Panc1 (cell line): Measurements from ENCODE around the gene FAM50A. TPM values are rescaled to one million over a fixed set of nuclear protein-coding genes. Genes with fewer than 3 reads are reported as not detected.
"Not testable (repeated sequence)": the region's sequence is repeated elsewhere in the genome, so short reads cannot be mapped to it uniquely, and the experiment has no call there.

Source experiments
- ATAC-seq: fragments of 200-7000 bp; cut with Tn5 transposase; 2 replicates; pipeline ENCODE4 v1.9.1; 2020; ENCODE audit warnings: mild to moderate bottlenecking, moderate library complexity
- BruUV-seq: library from RNA; stranded (reverse); fragments of 400-500 nt; replicated peaks from 2 replicates; lab custom pipeline; 2021; lab: Mats Ljungman, UMichigan
- CTCF ChIA-PET: fragments of 300-600 bp; sonication (Branson Sonifier 250); formaldehyde crosslinking; loops from one replicate; lab custom pipeline; 2022; ENCODE audit warnings: antibody characterized with exemption; lab: Charles Lee
- POLR2A ChIA-PET: fragments of 300-600 bp; sonication (Branson Sonifier 250); formaldehyde crosslinking; loops from one replicate; lab custom pipeline; 2022; ENCODE audit warnings: antibody characterized with exemption; lab: Charles Lee
- DNase-seq: peaks from one replicate; pipeline ENCODE4 v3.0.0-alpha.2; 2010; ENCODE audit warnings: low read depth, low spot score
- H3K27ac ChIP-seq: 2 replicates; pipeline ENCODE4 v1.5.1; 2011; ENCODE audit warnings: mild to moderate bottlenecking, low read length, inconsistent platforms
- H3K27me3 ChIP-seq: fragments of 200-500 bp; sonication (Bioruptor generic); 2 replicates; pipeline ENCODE4 v1.6.0; 2014; ENCODE audit warnings: low read length, inconsistent platforms; ENCODE audit not compliant: control insufficient read depth, insufficient read depth
- H3K36me3 ChIP-seq: fragments of 200-500 bp; sonication (Bioruptor generic); 2 replicates; pipeline ENCODE4 v1.5.1; 2014; ENCODE audit warnings: inconsistent platforms, mild to moderate bottlenecking, low read length, moderate library complexity; ENCODE audit not compliant: control insufficient read depth, insufficient read depth
- H3K4me1 ChIP-seq: 2 replicates; pipeline ENCODE4 v1.5.1; 2011; ENCODE audit warnings: inconsistent platforms, mild to moderate bottlenecking, low read length, moderate library complexity; ENCODE audit not compliant: control insufficient read depth, insufficient read depth
- H3K4me3 ChIP-seq, 2 experiments: 2 replicates each; pipeline ENCODE4 v1.5.1; 2011 to 2012; ENCODE audit warnings: low read depth in 2 of 2, low read length in 2 of 2, mild to moderate bottlenecking in 2 of 2, inconsistent platforms in 1 of 2, moderate library complexity in 1 of 2
- H3K9me3 ChIP-seq: fragments of 200-500 bp; sonication (Bioruptor generic); 2 replicates; pipeline ENCODE4 v1.5.1; 2014; ENCODE audit warnings: low read depth, mild to moderate bottlenecking, inconsistent platforms, low read length, moderate library complexity; ENCODE audit not compliant: control insufficient read depth, insufficient read depth
- CTCF ChIP-seq: fragments of 450-650 bp; IDR thresholded peaks from 2 replicates; pipeline ENCODE4 v1.5.1; 2017; ENCODE audit warnings: mild to moderate bottlenecking
- POLR2AphosphoS5 ChIP-seq: IDR thresholded peaks from 2 replicates; pipeline ENCODE4 v1.6.1; 2012; ENCODE audit warnings: mild to moderate bottlenecking, low read depth, low read length, moderate library complexity
- REST ChIP-seq, 2 experiments: IDR thresholded peaks; 2 replicates each; pipeline ENCODE4 v1.6.1; 2011 to 2012; ENCODE audit warnings: low read depth in 2 of 2, control low read depth in 1 of 2, low read length in 1 of 2, mild to moderate bottlenecking in 1 of 2, moderate library complexity in 1 of 2; ENCODE audit not compliant: insufficient read depth in 1 of 2
- SIN3A ChIP-seq: IDR thresholded peaks from 2 replicates; pipeline ENCODE4 v1.6.1; 2012; ENCODE audit warnings: low read depth, mild to moderate bottlenecking, low read length, moderate library complexity, borderline replicate concordance; ENCODE audit not compliant: insufficient read depth
- TCF7L2 ChIP-seq: IDR thresholded peaks from 2 replicates; pipeline ENCODE4 v1.6.1; 2011; ENCODE audit warnings: mild to moderate bottlenecking, low read depth, low read length, inconsistent platforms
- in situ Hi-C: cut with HindIII; loops from 2 replicates; pipeline ENCODE4 v1.10.0; 2016; ENCODE audit warnings: low sequenced_read_pairs, low pct_unique_long_range_greater_than_20kb
- intact Hi-C: fragments of 100-400 bp; cut with micrococcal nuclease; formaldehyde crosslinking; loops from one replicate; pipeline ENCODE4 v1.10.0; 2022; ENCODE audit not compliant: unreplicated experiment
- total RNA-seq: library from RNA; stranded (reverse); gene quantifications from one replicate; pipeline ENCODE4 v1.2.1, GENCODE V29; 2021; ENCODE audit not compliant: unreplicated experiment

Gene FAM50A
- total RNA-seq, 1 experiment from 2014 or later, result 225 TPM

- intact Hi-C loops, result no loop called here
- CTCF ChIA-PET, result no interaction called here
- Histone ChIP-seq H3K36me3 (no peaks in the 10 kb centered on the region), H3K9me3 (no peaks in the 10 kb centered on the region), H3K27me3 (no peaks in the 10 kb centered on the region), H3K4me3 (no peak overlapping the region), H3K4me1 (peaks cover 5% of the 10 kb centered on the region), H3K27ac (no peak overlapping the region)
- DNase-seq (no peak), ATAC-seq (no peak)
- in situ Hi-C loops, result no loop called here
- TF ChIP-seq REST (IDR thresholded peaks at IDR 0.05; ENCODE audit: insufficient read depth in 1 of 2, low read depth in 2 of 2, low read length in 1 of 2) (no peak), SIN3A (no peak), TCF7L2 (no peak), POLR2AphosphoS5 (no peak), CTCF (no peak)
- no TSS peak for BruUV-seq
- POLR2A ChIA-PET, result no interaction called here
These were observed 50.8 kb downstream of the FAM50A start for GRCh38 chrX:154494715-154495114.

GRCh38 chrX:154495472-154495922 is 51.6 kb downstream of the FAM50A start:
- intact Hi-C loops (no loop called here), in situ Hi-C loops (no loop called here)
- H3K9me3 ChIP-seq, result no peaks in the 10 kb centered on the region
- CTCF ChIA-PET, result interaction anchor here (0.6 kb wide), 1 partner anchor 31 kb away, joined by 5 read pairs; no protein-coding TSS in a partner anchor
- no peak overlapping the region for H3K27ac ChIP-seq
- TF ChIP-seq CTCF, result no peak
- TF ChIP-seq TCF7L2, result no peak
- no peak for TF ChIP-seq SIN3A
- TF ChIP-seq POLR2AphosphoS5, result no peak
- TF ChIP-seq REST (IDR thresholded peaks at IDR 0.05; ENCODE audit: insufficient read depth in 1 of 2, low read depth in 2 of 2, low read length in 1 of 2), result no peak
- H3K4me1 ChIP-seq, result peaks cover 4% of the 10 kb centered on the region
- POLR2A ChIA-PET, result no interaction called here
- H3K27me3 ChIP-seq, result no peaks in the 10 kb centered on the region
- no TSS peak for BruUV-seq
- ATAC-seq (no peak), DNase-seq (no peak)
- H3K36me3 ChIP-seq, result no peaks in the 10 kb centered on the region
- H3K4me3 ChIP-seq, result no peak overlapping the region

GRCh38 chrX:154496591-154497137 is 52.7 kb downstream of the FAM50A start:
- H3K27me3 ChIP-seq, intact Hi-C loops, in situ Hi-C loops, POLR2A ChIA-PET, DNase-seq, CTCF ChIA-PET, H3K4me1 ChIP-seq, H3K27ac ChIP-seq, ATAC-seq, H3K36me3 ChIP-seq, H3K9me3 ChIP-seq, BruUV-seq, H3K4me3 ChIP-seq: not testable (repeated sequence)
